K562 (cell line): Measurements from ENCODE around the gene CCP110. TPM values are rescaled to one million over a fixed set of nuclear protein-coding genes. Genes with fewer than 3 reads are reported as not detected.

Experiments used
- ATAC-seq: fragments of 200-7000 bp; cut with Tn5 transposase; 3 replicates; pipeline ENCODE4 v1.9.1; 2020; ENCODE audit warnings: moderate library complexity
- BruUV-seq: library from RNA; stranded (reverse); fragments of 400-500 nt; replicated peaks from 2 replicates; lab custom pipeline; 2021; lab: Mats Ljungman, UMichigan
- CTCF ChIA-PET: fragments of 300-600 bp; formaldehyde crosslinking; extraction: SDS; loops from one replicate; lab custom pipeline; 2021; ENCODE audit warnings: low intra/inter-chr PET ratio; lab: Yijun Ruan, JAX
- POLR2A ChIA-PET: fragments of 300-600, 350-650 bp; sonication (Branson Sonifier 250); formaldehyde crosslinking; extraction: SDS; loops from one replicate; lab custom pipeline; 2021; ENCODE audit warnings: antibody characterized with exemption, inconsistent platforms; lab: Yijun Ruan, JAX
- DNase-seq, 4 experiments: peaks; one replicate each; pipeline versions ENCODE4 v3.0.0 to v3.0.0-alpha.2; 2011 to 2018; ENCODE audit warnings: low spot score in 3 of 4, mixed read lengths in 3 of 4; ENCODE audit errors: extremely low read depth in 1 of 4
- FAIRE-seq: peaks from 2 replicates; lab custom pipeline; 2011; peaks lifted over from hg19 to GRCh38; lab: Jason Lieb, UNC
- H2AFZ ChIP-seq: 2 replicates; pipeline ENCODE4 v1.6.0; 2011; ENCODE audit warnings: low read depth, low read length, control low read depth, inconsistent platforms
- H3K27ac ChIP-seq: fragments of 200-600 bp; 3 replicates; pipeline ENCODE4 v1.8.0; 2011; ENCODE audit warnings: low read depth, mild to moderate bottlenecking, control low read depth, inconsistent platforms, low read length, moderate library complexity, mixed read lengths; ENCODE audit errors: extremely low read depth
- H3K27me3 ChIP-seq, 2 experiments: fragments of 300-600 bp in 1 of 2; 2 replicates in 1 of 2; 3 replicates in 1 of 2; pipeline versions ENCODE4 v1.6.0 to v1.8.0; 2011; ENCODE audit warnings: inconsistent platforms in 2 of 2, low read length in 2 of 2, mild to moderate bottlenecking in 1 of 2, mixed read lengths in 1 of 2, moderate library complexity in 1 of 2; ENCODE audit not compliant: control insufficient read depth in 2 of 2, insufficient read depth in 2 of 2
- H3K36me3 ChIP-seq: fragments of 300-600 bp; 3 replicates; pipeline ENCODE4 v1.8.0; 2011; ENCODE audit warnings: mild to moderate bottlenecking, low read length, inconsistent platforms; ENCODE audit not compliant: control insufficient read depth, insufficient read depth
- H3K4me1 ChIP-seq, 2 experiments: fragments of 200-600 bp in 1 of 2; replicated peaks in 1 of 2; 2 replicates in 1 of 2; 3 replicates in 1 of 2; pipeline versions ENCODE4 v1.5.1 to v1.8.0; 2011; ENCODE audit warnings: inconsistent platforms in 2 of 2, low read length in 2 of 2, mild to moderate bottlenecking in 1 of 2, mixed read lengths in 1 of 2, moderate library complexity in 1 of 2; ENCODE audit not compliant: control insufficient read depth in 2 of 2, insufficient read depth in 2 of 2
- H3K4me2 ChIP-seq: 2 replicates; pipeline ENCODE4 v1.6.1; 2011; ENCODE audit warnings: low read length, control low read depth, inconsistent platforms, mixed read lengths; ENCODE audit not compliant: insufficient read depth
- H3K4me3 ChIP-seq: fragments of 200-600 bp; sonication (generic), shearing (Covaris generic); 2 replicates; pipeline ENCODE4 v1.5.1; 2016; ENCODE audit warnings: control low read depth, inconsistent platforms
- H3K79me2 ChIP-seq: fragments of 200-600 bp; 3 replicates; pipeline ENCODE4 v1.8.0; 2011; ENCODE audit warnings: low read length, inconsistent platforms; ENCODE audit not compliant: control insufficient read depth, insufficient read depth
- H3K9ac ChIP-seq, 2 experiments: 2 replicates each; pipeline versions ENCODE4 v1.6.0 to v1.6.1; 2011; ENCODE audit warnings: low read depth in 2 of 2, low read length in 2 of 2, control low read depth in 1 of 2, inconsistent platforms in 1 of 2, mild to moderate bottlenecking in 1 of 2, mixed read lengths in 1 of 2; ENCODE audit not compliant: insufficient read depth in 1 of 2
- H3K9me1 ChIP-seq: one replicate; pipeline ENCODE4 v1.6.0; 2011; ENCODE audit warnings: inconsistent platforms, mild to moderate bottlenecking, low read length, moderate library complexity; ENCODE audit not compliant: control insufficient read depth, insufficient read depth
- H3K9me3 ChIP-seq: replicated peaks from 2 replicates; pipeline ENCODE4 v1.5.1; 2011; ENCODE audit warnings: low read depth, low read length, inconsistent platforms; ENCODE audit not compliant: control insufficient read depth, insufficient read depth
- H4K20me1 ChIP-seq: replicated peaks from 2 replicates; pipeline ENCODE4 v1.6.1; 2011; ENCODE audit warnings: low read length, inconsistent platforms, mixed read lengths; ENCODE audit not compliant: control insufficient read depth, insufficient read depth
- ASH1L ChIP-seq: fragments of 450-650 bp; IDR thresholded peaks from 2 replicates; pipeline ENCODE4 v1.6.1; 2018; ENCODE audit warnings: borderline replicate concordance, mild to moderate bottlenecking, low read depth; ENCODE audit not compliant: partially characterized antibody
- CHD1 ChIP-seq: fragments of 200-600 bp; sonication (generic); IDR thresholded peaks from one replicate; pipeline ENCODE4 v1.6.1; 2012; ENCODE audit warnings: mild to moderate bottlenecking, moderate library complexity, low read length, inconsistent platforms
- CUX1 ChIP-seq: fragments of 200-800 bp; sonication (Bioruptor generic); IDR thresholded peaks from 2 replicates; pipeline ENCODE4 v1.6.1; 2016; ENCODE audit warnings: missing genetic modification characterization, missing compliant biosample characterization
- FUS ChIP-seq: fragments of 200-400 bp; formaldehyde crosslinking; optimal IDR thresholded peaks from 2 replicates; pipeline ENCODE3; 2017; ENCODE audit warnings: low read depth, low read length
- ILK ChIP-seq: fragments of 450-650 bp; IDR thresholded peaks from 2 replicates; pipeline ENCODE4 v1.6.1; 2016; ENCODE audit warnings: missing genetic modification characterization, low read depth, mild to moderate bottlenecking, missing compliant biosample characterization, moderate library complexity, borderline replicate concordance
- MEF2A ChIP-seq: IDR thresholded peaks from 2 replicates; pipeline ENCODE4 v1.6.1; 2011; ENCODE audit warnings: low read depth, mild to moderate bottlenecking, low read length, moderate library complexity; ENCODE audit not compliant: control insufficient read depth
- NCOA6 ChIP-seq: fragments of 450-650 bp; IDR thresholded peaks from 2 replicates; pipeline ENCODE4 v1.6.1; 2017; ENCODE audit warnings: mild to moderate bottlenecking
- PKNOX1 ChIP-seq: fragments of 450-650 bp; IDR thresholded peaks from 2 replicates; pipeline ENCODE4 v1.6.1; 2016
- POU5F1 ChIP-seq: fragments of 150-350 bp; IDR thresholded peaks from 2 replicates; pipeline ENCODE4 v1.6.1; 2014; ENCODE audit warnings: borderline replicate concordance, low read length, low read depth, mild to moderate bottlenecking; ENCODE audit not compliant: partially characterized antibody
- PTRF ChIP-seq: fragments of 450-650 bp; IDR thresholded peaks from 2 replicates; pipeline ENCODE4 v1.6.1; 2016; ENCODE audit warnings: mild to moderate bottlenecking, missing genetic modification characterization, missing compliant biosample characterization
- RBBP5 ChIP-seq: fragments of 200-600 bp; sonication (generic); IDR thresholded peaks from 2 replicates; pipeline ENCODE4 v1.6.1; 2012; ENCODE audit warnings: borderline replicate concordance, mild to moderate bottlenecking, low read length, control low read depth, inconsistent platforms; ENCODE audit not compliant: insufficient read depth, poor library complexity, severe bottlenecking
- SNRNP70 ChIP-seq: fragments of 200-400 bp; formaldehyde crosslinking; optimal IDR thresholded peaks from 2 replicates; pipeline ENCODE3; 2017; ENCODE audit warnings: low read depth, low read length
- ZNF175 ChIP-seq: fragments of 200-800 bp; sonication (Bioruptor generic); IDR thresholded peaks from 2 replicates; pipeline ENCODE4 v1.6.1; 2016; ENCODE audit warnings: low read depth, mild to moderate bottlenecking, missing genetic modification characterization, missing compliant biosample characterization
- ZNF197 ChIP-seq: fragments of 200-800 bp; sonication (Bioruptor generic); IDR thresholded peaks from 2 replicates; pipeline ENCODE4 v1.6.1; 2016; ENCODE audit warnings: low read depth, missing genetic modification characterization, missing compliant biosample characterization
- ZNF436 ChIP-seq: fragments of 250-450, 450-650 bp; sonication (Bioruptor Pico); formaldehyde crosslinking; IDR thresholded peaks from 2 replicates; pipeline ENCODE4 v1.7.0; 2020; ENCODE audit warnings: mild to moderate bottlenecking
- ZNF444 ChIP-seq: fragments of 250-450 bp; sonication (Bioruptor Pico); IDR thresholded peaks from 2 replicates; pipeline ENCODE4 v1.4.0; 2020; ENCODE audit warnings: mild to moderate bottlenecking, moderate library complexity
- ZNF586 ChIP-seq: fragments of 450-650 bp; formaldehyde crosslinking; conservative IDR thresholded peaks from 2 replicates; pipeline ENCODE4 v1.4.0; 2020; ENCODE audit warnings: mild to moderate bottlenecking, moderate library complexity
- ZNF707 ChIP-seq: fragments of 250-450 bp; sonication (Bioruptor Pico); conservative IDR thresholded peaks from 2 replicates; pipeline ENCODE4 v1.8.0; 2022; ENCODE audit warnings: inconsistent platforms, mild to moderate bottlenecking, moderate library complexity
- WGBS: fragments of 100-300 bp; shearing (Covaris generic); methylation state at CpG from one replicate; pipeline ENCODE4 v1.1.6; 2016; ENCODE audit warnings: low coverage, mixed read lengths; ENCODE audit not compliant: insufficient coverage; ENCODE audit errors: missing lambda C conversion rate; 5-methylcytosine and 5-hydroxymethylcytosine counted together
- in situ Hi-C: fragments of 300-500 bp; cut with MboI; formaldehyde crosslinking; loops from 4 replicates; pipeline ENCODE4 v1.15.0; 2018; ENCODE audit warnings: inconsistent platforms, mixed read lengths
- intact Hi-C: fragments of 100-400 bp; cut with micrococcal nuclease; formaldehyde crosslinking; loops from 2 replicates; pipeline ENCODE4 v1.14.2; 2022
- polyA plus RNA-seq, 8 experiments: library from polyadenylated mRNA; depleted of rRNA in 4 of 8; stranded (reverse) in 5 of 8; unstranded in 3 of 8; fragments of >200 nt; fragmentation: Nextera tagmentation in 2 of 8; fragmentation: Illumina TruSeq in 1 of 8; extraction: Ambion mirVana in 2 of 8; extraction: Trizol in 1 of 8; gene quantifications; 2 replicates each; pipeline versions ENCODE4 v1.2.1 to v1.2.3, GENCODE V29; 2011 to 2014; ENCODE audit warnings: inconsistent platforms in 1 of 8, missing spikeins in 1 of 8
- total RNA-seq, 7 experiments: library from RNA; depleted of rRNA in 6 of 7; stranded (reverse); fragments of >200 nt in 6 of 7; fragmentation: Illumina TruSeq in 2 of 7; extraction: Trizol in 2 of 7; gene quantifications; 2 replicates each; pipeline versions ENCODE4 v1.2.1 to v1.2.3, GENCODE V29; 2011 to 2021; ENCODE audit warnings: low replicate concordance in 1 of 7

The CCP110 gene
- total and polyA plus RNA-seq, 9 of the 15 experiments (the other 6 are each of a cell fraction or from before 2014, with no cell fraction given), result 3.5 to 16.1 (median 12.1) TPM

GRCh38 chr16:19522397-19522732, 1.4 kb upstream of the CCP110 start:
- ChIA-PET POLR2A (no interaction called here), CTCF (no interaction called here)
- Histone ChIP-seq H3K27me3 (no peaks in the 10 kb centered on the region), H3K4me1 (peaks cover 27 to 44% of the 10 kb centered on the region in 2 experiments; a peak in 4 of 5 replicates), H2AFZ (peak overlapping the region; percentile 72), H4K20me1 (no peaks in the 10 kb centered on the region), H3K4me3 (no peak overlapping the region), H3K9me1 (no peaks in the 10 kb centered on the region), H3K79me2 (peaks cover 63% of the 10 kb centered on the region), H3K9ac (no peak overlapping the region), H3K36me3 (peaks cover 9% of the 10 kb centered on the region; the same call in 2 of the 3 replicates), H3K4me2 (peak overlapping the region; percentile 86), H3K27ac (no peak overlapping the region), H3K9me3 (no peaks in the 10 kb centered on the region)
- no TSS peak for BruUV-seq
- ATAC-seq, result no peak
- WGBS, result 12% methylated on average over 5 of the region's 5 CpGs
- in situ Hi-C loops (no loop called here), intact Hi-C loops (loop anchor here (5.0 to 10.0 kb wide), 2 partner anchors 128 to 1150 kb away; no protein-coding TSS in a partner anchor)
- no peak for FAIRE-seq
- no peak for DNase-seq
- TF ChIP-seq PKNOX1 (no peak), ZNF436 (CRISPR knock-in tag) (no peak), ILK (tag) (no peak), MEF2A (no peak), CHD1 (no peak), FUS (no peak), RBBP5 (no peak), POU5F1 (no peak), PTRF (tag) (no peak), ZNF707 (CRISPR knock-in tag) (no peak), ZNF444 (CRISPR knock-in tag) (no peak), ZNF586 (no peak), ASH1L (no peak), CUX1 (CRISPR knock-in tag) (no peak), ZNF175 (CRISPR knock-in tag) (no peak), SNRNP70 (no peak), NCOA6 (no peak), ZNF197 (CRISPR knock-in tag) (no peak)
